ENCODE results near the gene TBC1D12. TPM values are rescaled to one million over a fixed set of nuclear protein-coding genes. Genes with fewer than 3 reads are reported as not detected.

TBC1D12 gene
- polyA plus RNA-seq, 1 donor from 2014 or later = 27.9 TPM

- H3K4me2 ChIP-seq (ENCODE audit: low read length) = no peak overlapping the region
- H3K4me3 ChIP-seq (ENCODE audit: low read length) = no peak overlapping the region
- no peaks in the 10 kb centered on the region for H3K36me3 ChIP-seq (ENCODE audit: insufficient read depth, low read length)
- no peak overlapping the region for H2AFZ ChIP-seq (ENCODE audit: low read depth, low read length)
- H4K20me1 ChIP-seq (ENCODE audit: insufficient read depth) = no peaks in the 10 kb centered on the region
- no peaks in the 10 kb centered on the region for H3K9me2 ChIP-seq (ENCODE audit: insufficient read depth, low read length)
- no peaks in the 10 kb centered on the region for H3K27me3 ChIP-seq (ENCODE audit: insufficient read depth, low read depth, low read length)
- no peaks in the 10 kb centered on the region for H3F3A ChIP-seq (ENCODE audit: insufficient read depth, low read length, poor library complexity, severe bottlenecking)
- TF ChIP-seq MXI1 (conservative IDR thresholded peaks at IDR 0.05; ENCODE audit: poor library complexity, severe bottlenecking) = no peak
- TF ChIP-seq SMC3 (conservative IDR thresholded peaks at IDR 0.05; ENCODE audit: poor library complexity) = no peak
- no peak for TF ChIP-seq POLR2AphosphoS5 (IDR thresholded peaks at IDR 0.05)
- H3K79me2 ChIP-seq (replicated peaks; ENCODE audit: insufficient read depth, low read length) = peaks cover 6% of the 10 kb centered on the region
- no peaks in the 10 kb centered on the region for H3K9me3 ChIP-seq (ENCODE audit: low read length)
- H3K9ac ChIP-seq (ENCODE audit: low read length) = no peak overlapping the region
- no peak overlapping the region for H3K27ac ChIP-seq (ENCODE audit: low read length)
Measured at GRCh38 chr10:94364482-94364881, 37.9 kb upstream of the TBC1D12 start.

- Histone ChIP-seq H3K36me3 (ENCODE audit: insufficient read depth, low read length) (no peaks in the 10 kb centered on the region), H3K9ac (ENCODE audit: low read length) (no peak overlapping the region), H3F3A (ENCODE audit: insufficient read depth, low read length, poor library complexity, severe bottlenecking) (no peaks in the 10 kb centered on the region), H3K4me3 (ENCODE audit: low read length) (no peak overlapping the region), H3K9me3 (ENCODE audit: low read length) (no peaks in the 10 kb centered on the region), H4K20me1 (ENCODE audit: insufficient read depth) (no peaks in the 10 kb centered on the region), H3K27ac (ENCODE audit: low read length) (no peak overlapping the region), H3K27me3 (ENCODE audit: insufficient read depth, low read depth, low read length) (no peaks in the 10 kb centered on the region), H2AFZ (ENCODE audit: low read depth, low read length) (no peak overlapping the region), H3K4me2 (ENCODE audit: low read length) (no peak overlapping the region), H3K9me2 (ENCODE audit: insufficient read depth, low read length) (no peaks in the 10 kb centered on the region), H3K79me2 (replicated peaks; ENCODE audit: insufficient read depth, low read length) (peaks cover 3% of the 10 kb centered on the region)
- no peak for TF ChIP-seq EP300 (conservative IDR thresholded peaks at IDR 0.05; ENCODE audit: poor library complexity, severe bottlenecking)
- no peak for TF ChIP-seq REST (IDR thresholded peaks at IDR 0.05; ENCODE audit: borderline replicate concordance)
- TF ChIP-seq SMC3 (conservative IDR thresholded peaks at IDR 0.05; ENCODE audit: poor library complexity) = no peak
- no peak for TF ChIP-seq POLR2AphosphoS5 (IDR thresholded peaks at IDR 0.05)
- TF ChIP-seq MXI1 (conservative IDR thresholded peaks at IDR 0.05; ENCODE audit: poor library complexity, severe bottlenecking) = no peak
Measured at GRCh38 chr10:94366382-94366781, 36.0 kb upstream of the TBC1D12 start.

GRCh38 chr10:94370501-94370900, 31.8 kb upstream of the TBC1D12 start:
- H3K9me3 ChIP-seq (ENCODE audit: low read length) = no peaks in the 10 kb centered on the region
- H3K4me3 ChIP-seq (ENCODE audit: low read length) = no peak overlapping the region
- H3K79me2 ChIP-seq (replicated peaks; ENCODE audit: insufficient read depth, low read length) = no peaks in the 10 kb centered on the region
- no peaks in the 10 kb centered on the region for H4K20me1 ChIP-seq (ENCODE audit: insufficient read depth)
- no peaks in the 10 kb centered on the region for H3F3A ChIP-seq (ENCODE audit: insufficient read depth, low read length, poor library complexity, severe bottlenecking)
- TF ChIP-seq TAF1 (IDR thresholded peaks at IDR 0.05; ENCODE audit: low read depth) = no peak
- no peak for TF ChIP-seq MXI1 (conservative IDR thresholded peaks at IDR 0.05; ENCODE audit: poor library complexity, severe bottlenecking)
- TF ChIP-seq SMC3 (conservative IDR thresholded peaks at IDR 0.05; ENCODE audit: poor library complexity) = no peak
- no peak for TF ChIP-seq REST (IDR thresholded peaks at IDR 0.05; ENCODE audit: borderline replicate concordance)
- no peak for TF ChIP-seq EP300 (conservative IDR thresholded peaks at IDR 0.05; ENCODE audit: poor library complexity, severe bottlenecking)
- TF ChIP-seq POLR2AphosphoS5 (IDR thresholded peaks at IDR 0.05) = no peak
- no peak for TF ChIP-seq RAD21 (conservative IDR thresholded peaks at IDR 0.05)
- TF ChIP-seq CTCF (IDR thresholded peaks at IDR 0.05; ENCODE audit: poor library complexity, severe bottlenecking) = no peak
- no peak for TF ChIP-seq EZH2 (IDR thresholded peaks at IDR 0.05; ENCODE audit: borderline replicate concordance, insufficient read depth, low read length, poor library complexity, severe bottlenecking)
- no peak overlapping the region for H3K4me2 ChIP-seq (ENCODE audit: low read length)
- no peaks in the 10 kb centered on the region for H3K36me3 ChIP-seq (ENCODE audit: insufficient read depth, low read length)
- H2AFZ ChIP-seq (ENCODE audit: low read depth, low read length) = no peak overlapping the region
- H3K9me2 ChIP-seq (ENCODE audit: insufficient read depth, low read length) = no peaks in the 10 kb centered on the region
- H3K9ac ChIP-seq (ENCODE audit: low read length) = no peak overlapping the region
- no peak overlapping the region for H3K27ac ChIP-seq (ENCODE audit: low read length)
- no peaks in the 10 kb centered on the region for H3K27me3 ChIP-seq (ENCODE audit: insufficient read depth, low read depth, low read length)
